HEK293T (cell line): Measurements from ENCODE around the gene FNDC3A.

Experiments used
- CTCF ChIA-PET: fragments of 350-600 bp; formaldehyde crosslinking; extraction: SDS; loops from one replicate; lab custom pipeline; 2021; ENCODE audit warnings: antibody characterized with exemption, inconsistent platforms; lab: Yijun Ruan, JAX
- POLR2A ChIA-PET: fragments of 350-600 bp; formaldehyde crosslinking; extraction: SDS; loops from one replicate; lab custom pipeline; 2020; ENCODE audit warnings: antibody characterized with exemption, inconsistent platforms; lab: Yijun Ruan, JAX
- DNase-seq: peaks from one replicate; pipeline ENCODE4 v3.0.0; 2012; ENCODE audit warnings: mixed read lengths; ENCODE audit errors: extremely low spot score
- ARNT ChIP-seq: fragments of 450-650 bp; IDR thresholded peaks from 2 replicates; pipeline ENCODE4 v1.6.1; 2017; ENCODE audit warnings: mild to moderate bottlenecking
- BHLHE40 ChIP-seq: fragments of 450-650 bp; IDR thresholded peaks from 2 replicates; pipeline ENCODE4 v1.6.1; 2016; ENCODE audit warnings: mild to moderate bottlenecking, moderate library complexity, borderline replicate concordance
- CTBP1 ChIP-seq: fragments of 450-650 bp; IDR thresholded peaks from 2 replicates; pipeline ENCODE4 v1.6.1; 2016; ENCODE audit warnings: borderline replicate concordance
- ELF4 ChIP-seq: fragments of 450-650 bp; IDR thresholded peaks from 2 replicates; pipeline ENCODE4 v1.6.1; 2017; ENCODE audit warnings: antibody characterized with exemption
- FOXA1 ChIP-seq: fragments of 450-650 bp; IDR thresholded peaks from 2 replicates; pipeline ENCODE4 v1.6.1; 2016; ENCODE audit warnings: mild to moderate bottlenecking
- FOXK2 ChIP-seq: fragments of 450-650 bp; IDR thresholded peaks from 2 replicates; pipeline ENCODE4 v1.6.1; 2016; ENCODE audit warnings: mild to moderate bottlenecking
- FOXM1 ChIP-seq: fragments of 450-650 bp; IDR thresholded peaks from 2 replicates; pipeline ENCODE4 v1.6.1; 2017; ENCODE audit warnings: mild to moderate bottlenecking, borderline replicate concordance
- HDGF ChIP-seq: fragments of 450-650 bp; IDR thresholded peaks from 2 replicates; pipeline ENCODE4 v1.6.1; 2017; ENCODE audit warnings: antibody characterized with exemption, borderline replicate concordance
- L3MBTL2 ChIP-seq: fragments of 450-650 bp; conservative IDR thresholded peaks from 2 replicates; pipeline ENCODE4 v1.6.1; 2016; ENCODE audit warnings: mild to moderate bottlenecking
- LEF1 ChIP-seq: fragments of 450-650 bp; IDR thresholded peaks from 2 replicates; pipeline ENCODE4 v1.6.1; 2017; ENCODE audit warnings: mild to moderate bottlenecking, borderline replicate concordance
- NFRKB ChIP-seq: fragments of 450-650 bp; IDR thresholded peaks from 2 replicates; pipeline ENCODE4 v1.6.1; 2016; ENCODE audit warnings: mild to moderate bottlenecking, moderate library complexity
- PKNOX1 ChIP-seq: fragments of 450-650 bp; IDR thresholded peaks from 2 replicates; pipeline ENCODE4 v1.6.1; 2016
- SP1 ChIP-seq: fragments of 450-650 bp; IDR thresholded peaks from 2 replicates; pipeline ENCODE4 v1.6.1; 2017
- SUZ12 ChIP-seq: fragments of 450-650 bp; IDR thresholded peaks from 2 replicates; pipeline ENCODE4 v1.6.1; 2016; ENCODE audit warnings: mild to moderate bottlenecking
- TARDBP ChIP-seq: fragments of 450-650 bp; IDR thresholded peaks from 2 replicates; pipeline ENCODE4 v1.6.1; 2016
- ZNF384 ChIP-seq: fragments of 450-650 bp; IDR thresholded peaks from 2 replicates; pipeline ENCODE4 v1.6.1; 2016

The FNDC3A gene

GRCh38 chr13:49221590-49221965 is 245.9 kb downstream of the FNDC3A start:
- ChIA-PET POLR2A (no interaction called here), CTCF (no interaction called here)
- no peak for TF ChIP-seq BHLHE40
- TF ChIP-seq LEF1, result no peak
- TF ChIP-seq CTBP1, result no peak
- no peak for TF ChIP-seq NFRKB
- no peak for TF ChIP-seq TARDBP
- no peak for TF ChIP-seq ELF4
- TF ChIP-seq ARNT, result no peak
- no peak for TF ChIP-seq PKNOX1
- TF ChIP-seq FOXM1, result no peak
- no peak for TF ChIP-seq FOXA1
- no peak for DNase-seq

- no peak for TF ChIP-seq ELF4
- no peak for TF ChIP-seq FOXK2
- no peak for TF ChIP-seq SP1
- no peak for TF ChIP-seq FOXA1
- TF ChIP-seq TARDBP, result no peak
- no peak for TF ChIP-seq L3MBTL2
- no peak for TF ChIP-seq HDGF
- no peak for TF ChIP-seq LEF1
- TF ChIP-seq ZNF384, result no peak
- TF ChIP-seq BHLHE40, result no peak
- no peak for TF ChIP-seq SUZ12
- no peak for TF ChIP-seq NFRKB
- ChIA-PET POLR2A (no interaction called here), CTCF (interaction anchor here (0.6 kb wide), 1 partner anchor 23 kb away, joined by 3 read pairs; no protein-coding TSS in a partner anchor)
- DNase-seq, result no peak
These were observed 249.7 kb downstream of the FNDC3A start for GRCh38 chr13:49225223-49226042.

- TF ChIP-seq ELF4 (no peak), HDGF (no peak), PKNOX1 (no peak), FOXA1 (no peak), ARNT (no peak), LEF1 (no peak), L3MBTL2 (no peak), BHLHE40 (no peak), TARDBP (no peak), FOXK2 (no peak)
- DNase-seq, result no peak
- ChIA-PET POLR2A (no interaction called here), CTCF (no interaction called here)
These were observed 250.9 kb downstream of the FNDC3A start for GRCh38 chr13:49226613-49227012.

GRCh38 chr13:49234741-49235140 is 259.0 kb downstream of the FNDC3A start:
- no peak for DNase-seq
- TF ChIP-seq ZNF384 (no peak), ELF4 (no peak), SP1 (no peak), CTBP1 (no peak), LEF1 (no peak), FOXK2 (no peak), FOXA1 (no peak), SUZ12 (no peak), L3MBTL2 (no peak), FOXM1 (no peak), PKNOX1 (no peak), NFRKB (no peak), TARDBP (no peak)
- POLR2A ChIA-PET, result no interaction called here
- CTCF ChIA-PET, result no interaction called here

GRCh38 chr13:49235856-49236431 is 260.2 kb downstream of the FNDC3A start:
- CTCF ChIA-PET, result interaction anchor here (0.6 kb wide), 1 partner anchor 136 kb away, joined by 3 read pairs; no protein-coding TSS in a partner anchor
- POLR2A ChIA-PET, result interaction anchor here (0.6 kb wide), 1 partner anchor 12 kb away, joined by 4 read pairs; the partner anchor contains the start of gene CDADC1
- TF ChIP-seq NFRKB (no peak), FOXA1 (no peak)
- no peak for DNase-seq

- CTCF ChIA-PET, result interaction anchor here (0.7 kb wide), 1 partner anchor 366 kb away, joined by 5 read pairs; no protein-coding TSS in a partner anchor
- TF ChIP-seq L3MBTL2 (no peak), SP1 (no peak), ELF4 (no peak), ZNF384 (no peak), ARNT (no peak), FOXA1 (no peak), BHLHE40 (no peak), HDGF (no peak), SUZ12 (no peak), FOXK2 (no peak), FOXM1 (no peak), PKNOX1 (no peak), LEF1 (no peak), NFRKB (no peak), TARDBP (no peak), CTBP1 (no peak)
- DNase-seq, result no peak
- POLR2A ChIA-PET, result no interaction called here
These were observed 262.9 kb downstream of the FNDC3A start for GRCh38 chr13:49238621-49239020.
